GM19372 (cell line): ENCODE results near the gene SLC34A1.
"Not testable (repeated sequence)": the region's sequence is repeated elsewhere in the genome, so short reads cannot be mapped to it uniquely, and the experiment has no call there.

ENCODE experiments used
- ATAC-seq: cut with Tn5 transposase; IDR thresholded peaks from one replicate; pipeline ENCODE4 v1.9.1; 2021; ENCODE audit warnings: mild to moderate bottlenecking, low read depth, moderate library complexity; ENCODE audit not compliant: unreplicated experiment

The SLC34A1 gene

DNA sequence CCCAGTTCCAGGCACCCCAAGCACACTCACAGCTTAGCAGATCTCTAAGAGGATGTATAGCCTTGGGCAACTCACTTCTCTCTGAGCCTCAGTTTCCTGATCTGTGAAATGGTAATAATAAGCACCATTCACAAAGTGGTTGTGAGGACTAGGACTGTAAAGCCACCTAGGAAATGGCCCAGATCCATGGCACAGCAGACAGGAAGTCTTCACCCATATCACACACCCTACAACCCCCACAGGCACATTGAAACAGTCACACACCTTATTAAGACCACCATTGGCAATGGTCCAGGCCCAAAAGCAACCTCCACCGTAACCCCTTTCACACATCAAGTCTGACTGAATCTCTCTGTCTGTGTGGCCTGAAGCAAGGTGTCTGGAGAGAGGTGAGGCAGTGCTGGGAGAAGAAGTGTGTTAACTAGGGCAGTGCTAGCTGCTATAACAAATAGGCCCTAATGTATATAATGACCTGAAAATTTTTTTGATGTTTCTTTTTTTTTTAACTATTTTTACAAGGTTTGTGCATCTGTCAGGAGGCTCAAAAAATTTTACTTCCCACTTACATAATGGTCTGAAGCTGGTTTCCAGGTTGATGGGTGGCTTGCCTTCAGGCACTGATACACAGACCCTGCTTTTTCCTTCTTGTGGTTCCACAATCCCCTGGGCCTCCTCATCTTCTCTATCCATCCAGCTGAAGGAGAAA, 28.9 kb upstream of the SLC34A1 start:
- no peak for ATAC-seq

GRCh38 chr5:177355868-177356168, 28.4 kb upstream of the SLC34A1 start:
- no peak for ATAC-seq

GRCh38 chr5:177356746-177357145, 27.5 kb upstream of the SLC34A1 start:
- ATAC-seq: no peak

- no peak for ATAC-seq
Measured at GRCh38 chr5:177357146-177357458, 27.1 kb upstream of the SLC34A1 start.

DNA sequence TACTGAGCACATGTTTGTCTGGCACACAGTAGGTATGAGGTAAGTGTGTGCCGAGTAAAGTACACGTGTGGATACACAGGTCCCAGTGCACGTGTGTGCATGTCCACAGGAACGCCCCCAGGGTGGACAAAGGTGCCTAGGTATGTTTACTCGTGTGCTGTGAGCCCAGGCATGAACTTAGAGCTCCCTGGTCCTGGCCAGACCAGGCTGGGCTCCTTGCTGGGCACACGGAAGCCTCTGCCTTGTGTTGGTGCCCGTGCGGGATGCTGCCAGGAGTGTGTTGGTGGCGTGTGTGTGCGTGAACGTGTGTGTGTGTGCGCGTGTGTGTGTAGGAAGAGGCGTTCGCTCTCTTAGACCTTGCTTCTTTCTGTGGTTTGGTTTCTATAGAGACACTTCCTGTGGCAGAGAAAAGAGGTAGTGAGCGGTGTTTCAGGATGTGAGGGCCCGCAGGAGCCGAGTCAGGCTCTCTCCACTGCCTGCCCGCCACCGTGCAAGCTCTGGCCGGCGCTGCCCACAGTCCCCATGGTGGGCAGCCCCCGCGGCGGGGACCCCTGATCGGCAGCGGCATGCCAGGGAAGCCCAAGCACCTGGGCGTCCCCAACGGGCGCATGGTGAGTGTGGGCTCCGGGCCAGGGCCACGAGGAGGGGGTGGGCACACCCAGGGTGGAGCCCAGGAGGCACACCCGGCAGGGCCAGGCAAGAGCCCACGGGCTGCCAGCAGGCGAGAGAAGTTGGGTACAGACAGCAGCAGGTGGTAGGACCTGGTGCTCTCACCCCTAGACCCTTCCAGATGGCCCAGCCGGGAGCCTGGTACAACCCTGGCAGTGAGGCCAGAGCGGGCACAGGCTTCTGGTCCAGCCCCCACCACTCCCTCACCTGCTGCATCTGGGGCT, 26.5 kb upstream of the SLC34A1 start, which contains the start of gene RGS14:
TSS of gene RGS14 (plus strand) at position 466 of the 893 bp plus-strand sequence. CDS start at position 567, 101 bp downstream.
- peak; percentile 94 for ATAC-seq

DNA sequence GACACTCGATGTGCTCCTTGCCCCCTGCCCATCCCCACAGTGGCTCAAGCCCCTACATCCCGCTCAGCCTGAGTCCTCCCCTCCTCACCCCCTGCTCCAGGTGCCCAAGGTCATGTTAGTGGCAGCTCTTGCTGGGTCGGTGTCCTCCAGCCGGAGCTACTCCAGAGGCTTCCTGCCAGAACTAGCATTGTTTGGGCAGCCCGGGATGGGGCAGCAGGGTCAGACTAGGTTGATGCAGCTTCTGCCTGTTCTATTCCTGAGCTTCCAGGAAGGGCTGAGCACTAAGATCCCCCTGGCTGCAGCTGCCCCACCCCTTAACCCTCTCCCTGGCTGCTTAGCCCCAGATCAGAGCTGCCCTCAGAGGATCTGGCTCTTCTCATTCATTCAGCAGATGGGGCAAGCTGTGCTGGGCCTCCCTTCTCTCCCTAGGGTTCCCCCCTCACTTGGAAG, 25.8 kb upstream of the SLC34A1 start:
- no peak for ATAC-seq

GRCh38 chr5:177359451-177359851, 24.8 kb upstream of the SLC34A1 start:
- ATAC-seq: no peak

- ATAC-seq: no peak
Measured at GRCh38 chr5:177359860-177360259, 24.4 kb upstream of the SLC34A1 start.

DNA sequence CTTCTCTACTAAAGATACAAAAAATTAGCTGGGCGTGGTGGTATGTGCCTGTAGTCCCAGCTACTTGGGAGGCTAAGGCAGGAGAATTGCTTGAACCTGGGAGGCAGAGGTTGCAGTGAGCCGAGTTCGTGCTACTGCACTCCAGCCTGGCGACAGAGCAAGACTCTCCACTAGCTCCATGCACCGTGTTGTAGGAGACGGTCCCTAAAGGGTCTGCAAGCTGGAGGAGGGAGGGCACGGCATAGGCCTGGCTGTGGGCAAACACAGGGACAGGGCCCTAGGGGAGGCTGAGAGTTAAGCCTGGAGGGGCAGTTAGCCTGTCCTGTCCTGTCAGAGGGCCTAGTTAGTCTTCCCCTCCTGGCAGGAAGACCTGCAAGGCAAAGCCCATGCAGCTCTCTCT, 23.5 kb upstream of the SLC34A1 start:
- not testable (repeated sequence) for ATAC-seq

GRCh38 chr5:177361418-177362291, 22.6 kb upstream of the SLC34A1 start:
- ATAC-seq: no peak

DNA sequence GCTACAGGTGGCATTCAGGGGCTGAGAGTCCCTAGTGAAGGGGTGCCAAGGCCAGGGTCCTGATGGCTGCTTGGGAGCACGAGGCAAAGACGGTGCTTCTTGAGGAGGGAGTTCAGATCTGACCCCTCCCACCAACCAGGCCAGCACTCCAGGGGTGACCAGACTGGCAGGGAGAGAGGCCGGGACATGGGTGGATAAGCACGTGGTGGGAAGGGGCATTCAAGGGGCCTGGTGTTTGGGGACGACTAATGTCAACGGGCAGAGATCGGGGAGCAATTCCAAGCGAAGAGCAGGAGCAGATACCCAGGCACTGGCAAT, 22.0 kb upstream of the SLC34A1 start:
- ATAC-seq: no peak

- no peak for ATAC-seq
Measured at GRCh38 chr5:177362610-177363507, 21.4 kb upstream of the SLC34A1 start.

DNA sequence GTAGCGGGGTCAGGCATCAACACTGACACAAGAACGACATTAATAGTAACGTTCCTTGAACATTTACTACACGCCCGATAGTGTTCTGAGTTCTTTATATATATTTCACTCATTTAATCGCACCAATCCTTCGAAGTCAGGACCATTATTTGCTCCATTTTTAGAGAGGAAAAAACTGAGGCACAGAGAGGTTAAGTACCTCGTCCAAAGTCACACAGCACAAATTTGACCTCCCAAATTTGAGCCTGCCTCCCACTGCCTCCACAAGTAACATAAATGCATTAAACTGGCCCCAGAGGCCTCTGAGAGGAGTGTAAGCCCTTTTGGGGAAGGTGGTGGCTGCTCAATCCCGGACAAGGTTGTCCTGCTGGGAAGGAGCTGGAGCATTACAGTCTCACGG, 20.7 kb upstream of the SLC34A1 start:
- no peak for ATAC-seq

DNA sequence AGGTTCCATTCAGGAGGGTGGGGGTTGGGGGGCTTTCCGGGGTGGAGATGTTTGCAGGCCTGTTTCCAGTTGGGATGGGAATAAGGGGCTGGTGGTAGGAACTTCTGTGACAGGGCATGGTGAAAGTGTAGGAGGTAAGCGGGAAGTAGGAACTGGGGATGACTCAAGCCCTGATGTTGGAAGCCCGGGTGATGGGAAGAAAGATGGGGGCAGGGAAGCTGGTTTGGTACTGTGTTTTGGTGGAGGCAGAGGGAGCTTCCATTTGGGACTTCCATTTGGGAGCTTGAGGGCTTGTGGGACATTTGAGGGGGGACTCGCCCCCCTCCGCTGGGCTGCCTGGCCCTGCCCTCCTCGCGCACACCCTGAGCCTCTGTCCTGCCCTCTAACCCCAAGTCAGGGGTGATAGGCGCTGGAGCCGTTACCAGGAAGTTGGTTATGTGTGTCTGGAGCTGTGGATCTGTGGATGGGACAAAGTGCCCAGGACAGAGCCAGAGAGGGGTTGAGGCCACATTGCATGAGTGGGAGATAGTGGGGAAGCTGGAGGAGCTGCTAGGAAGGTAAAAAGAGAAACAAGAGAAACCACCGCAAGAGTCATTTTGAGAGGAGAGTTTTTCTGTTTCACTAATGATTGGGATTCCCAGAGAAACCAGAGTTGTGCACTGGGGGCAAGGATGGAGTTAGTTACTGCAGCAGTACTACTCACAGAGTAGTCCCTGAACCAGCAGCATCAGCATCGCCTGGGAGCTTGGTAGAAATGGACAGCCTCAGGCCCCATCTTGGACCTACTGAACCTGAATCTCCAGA, 19.9 kb upstream of the SLC34A1 start:
- no peak for ATAC-seq

- no peak for ATAC-seq
Measured at GRCh38 chr5:177365845-177366527, 18.2 kb upstream of the SLC34A1 start.

- no peak for ATAC-seq
Measured at GRCh38 chr5:177366528-177367322, 17.5 kb upstream of the SLC34A1 start.

GRCh38 chr5:177367323-177367848, 16.8 kb upstream of the SLC34A1 start:
- no peak for ATAC-seq
